HEK293 (cell line): ENCODE data around the gene ZNF618.

Experiments used
- CTCF ChIA-PET: fragments of 350-600 bp; formaldehyde crosslinking; extraction: SDS; loops from one replicate; lab custom pipeline; 2021; ENCODE audit warnings: antibody characterized with exemption; lab: Yijun Ruan, JAX
- POLR2A ChIA-PET: fragments of 300-600 bp; formaldehyde crosslinking; extraction: SDS; loops from one replicate; lab custom pipeline; 2020; ENCODE audit warnings: antibody characterized with exemption, inconsistent platforms; lab: Yijun Ruan, JAX
- H3K27ac ChIP-seq: fragments of 200-500 bp; sonication (Bioruptor generic); 2 replicates; pipeline ENCODE4 v1.5.1; 2014; ENCODE audit warnings: low read depth, low read length, control low read depth, inconsistent platforms; ENCODE audit errors: extremely low read depth
- H3K36me3 ChIP-seq, 2 experiments: fragments of 200-500 bp in 1 of 2; sonication (Bioruptor generic) in 1 of 2; 1 replicate in 1 of 2; 2 replicates in 1 of 2; pipeline ENCODE4 v1.5.1; 2014 to 2017; ENCODE audit warnings: inconsistent platforms in 2 of 2, low read length in 2 of 2; ENCODE audit not compliant: control insufficient read depth in 2 of 2, insufficient read depth in 1 of 2
- H3K4me1 ChIP-seq: fragments of 200-500 bp; sonication (Bioruptor generic); 2 replicates; pipeline ENCODE4 v1.5.1; 2014; ENCODE audit warnings: mild to moderate bottlenecking, low read length, inconsistent platforms; ENCODE audit not compliant: control insufficient read depth, insufficient read depth
- H3K4me3 ChIP-seq: 2 replicates; pipeline ENCODE4 v1.5.1; 2011; ENCODE audit warnings: low read depth, mild to moderate bottlenecking, control low read depth, low read length, moderate library complexity
- H3K9me3 ChIP-seq: fragments of 200-500 bp; sonication (Bioruptor generic); 2 replicates; pipeline ENCODE4 v1.5.1; 2014; ENCODE audit warnings: low read depth, low read length, inconsistent platforms; ENCODE audit not compliant: control insufficient read depth, insufficient read depth
- HOXC10 ChIP-seq: sonication (generic); formaldehyde crosslinking; IDR thresholded peaks from 2 replicates; pipeline ENCODE4 v1.8.1; 2023; ENCODE audit warnings: mild to moderate bottlenecking, missing genetic modification reagents
- OSR2 ChIP-seq: fragments of 450-650 bp; formaldehyde crosslinking; IDR thresholded peaks from 2 replicates; pipeline ENCODE4 v1.5.1; 2016; ENCODE audit warnings: missing biosample characterization, missing genetic modification characterization
- ZBTB20 ChIP-seq: fragments of 450-650 bp; formaldehyde crosslinking; IDR thresholded peaks from 2 replicates; pipeline ENCODE4 v1.5.1; 2016; ENCODE audit warnings: missing biosample characterization, missing genetic modification characterization
- ZFP37 ChIP-seq: fragments of 450-650 bp; formaldehyde crosslinking; IDR thresholded peaks from 2 replicates; pipeline ENCODE4 v1.5.1; 2016; ENCODE audit warnings: missing biosample characterization, missing genetic modification characterization
- ZNF133 ChIP-seq: fragments of 450-650 bp; formaldehyde crosslinking; IDR thresholded peaks from 2 replicates; pipeline ENCODE4 v1.5.1; 2016; ENCODE audit warnings: missing biosample characterization, missing genetic modification characterization
- ZNF184 ChIP-seq: fragments of 450-650 bp; IDR thresholded peaks from 2 replicates; pipeline ENCODE4 v1.5.1; 2018; ENCODE audit warnings: missing biosample characterization, mild to moderate bottlenecking, missing genetic modification characterization
- ZNF560 ChIP-seq: fragments of 450-650 bp; formaldehyde crosslinking; IDR thresholded peaks from 2 replicates; pipeline ENCODE4 v1.5.1; 2017; ENCODE audit warnings: missing biosample characterization, missing genetic modification characterization, borderline replicate concordance
- ZNF785 ChIP-seq: fragments of 450-650 bp; formaldehyde crosslinking; IDR thresholded peaks from 2 replicates; pipeline ENCODE4 v1.5.1; 2016; ENCODE audit warnings: missing biosample characterization, missing genetic modification characterization
- TF ChIP-seq, protein P1 (sequence below): fragments of 450-650 bp; formaldehyde crosslinking; IDR thresholded peaks from 2 replicates; pipeline ENCODE4 v1.5.1; 2017; ENCODE audit warnings: missing biosample characterization, missing genetic modification characterization
- TF ChIP-seq, protein P2 (sequence below): fragments of 450-650 bp; formaldehyde crosslinking; IDR thresholded peaks from 2 replicates; pipeline ENCODE4 v1.5.1; 2016; ENCODE audit warnings: missing biosample characterization, missing genetic modification characterization, borderline replicate concordance

Gene ZNF618

DNA sequence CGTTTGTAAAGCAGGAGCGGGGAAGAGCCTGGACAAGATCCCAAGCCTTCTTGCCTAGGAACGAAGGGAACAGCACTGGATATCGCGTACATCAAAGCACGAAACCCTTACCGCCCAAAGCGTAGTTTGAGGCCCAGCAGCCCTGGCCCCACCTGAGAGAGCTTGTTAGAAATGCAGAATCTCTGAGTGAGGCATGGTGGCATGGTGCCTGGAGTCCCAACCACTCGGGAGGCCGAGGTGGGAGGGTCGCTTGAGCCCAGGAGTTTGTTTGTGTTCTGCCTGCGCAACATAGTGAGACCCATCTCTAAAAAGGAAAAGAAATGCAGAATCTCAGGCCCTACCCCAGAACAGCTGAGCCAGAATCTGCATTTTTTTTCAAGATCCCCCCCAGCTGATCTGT lies 111.4 kb downstream of the ZNF618 start:
- no peaks in the 10 kb centered on the region for H3K4me1 ChIP-seq
- peaks cover 0 to 16% of the 10 kb centered on the region in 2 experiments; a peak in 1 of 3 replicates for H3K36me3 ChIP-seq
- H3K9me3 ChIP-seq = no peaks in the 10 kb centered on the region
- no peak overlapping the region for H3K4me3 ChIP-seq
- H3K27ac ChIP-seq = no peak overlapping the region
- CTCF ChIA-PET = no interaction called here
- POLR2A ChIA-PET = no interaction called here
- TF ChIP-seq ZNF184 = no peak
- TF ChIP-seq ZNF785 = no peak
- TF ChIP-seq, protein P1, sequence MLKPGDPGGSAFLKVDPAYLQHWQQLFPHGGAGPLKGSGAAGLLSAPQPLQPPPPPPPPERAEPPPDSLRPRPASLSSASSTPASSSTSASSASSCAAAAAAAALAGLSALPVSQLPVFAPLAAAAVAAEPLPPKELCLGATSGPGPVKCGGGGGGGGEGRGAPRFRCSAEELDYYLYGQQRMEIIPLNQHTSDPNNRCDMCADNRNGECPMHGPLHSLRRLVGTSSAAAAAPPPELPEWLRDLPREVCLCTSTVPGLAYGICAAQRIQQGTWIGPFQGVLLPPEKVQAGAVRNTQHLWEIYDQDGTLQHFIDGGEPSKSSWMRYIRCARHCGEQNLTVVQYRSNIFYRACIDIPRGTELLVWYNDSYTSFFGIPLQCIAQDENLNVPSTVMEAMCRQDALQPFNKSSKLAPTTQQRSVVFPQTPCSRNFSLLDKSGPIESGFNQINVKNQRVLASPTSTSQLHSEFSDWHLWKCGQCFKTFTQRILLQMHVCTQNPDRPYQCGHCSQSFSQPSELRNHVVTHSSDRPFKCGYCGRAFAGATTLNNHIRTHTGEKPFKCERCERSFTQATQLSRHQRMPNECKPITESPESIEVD (tag by site-specific recombination) = no peak
- TF ChIP-seq, all 188 proteins: peak for 0

DNA sequence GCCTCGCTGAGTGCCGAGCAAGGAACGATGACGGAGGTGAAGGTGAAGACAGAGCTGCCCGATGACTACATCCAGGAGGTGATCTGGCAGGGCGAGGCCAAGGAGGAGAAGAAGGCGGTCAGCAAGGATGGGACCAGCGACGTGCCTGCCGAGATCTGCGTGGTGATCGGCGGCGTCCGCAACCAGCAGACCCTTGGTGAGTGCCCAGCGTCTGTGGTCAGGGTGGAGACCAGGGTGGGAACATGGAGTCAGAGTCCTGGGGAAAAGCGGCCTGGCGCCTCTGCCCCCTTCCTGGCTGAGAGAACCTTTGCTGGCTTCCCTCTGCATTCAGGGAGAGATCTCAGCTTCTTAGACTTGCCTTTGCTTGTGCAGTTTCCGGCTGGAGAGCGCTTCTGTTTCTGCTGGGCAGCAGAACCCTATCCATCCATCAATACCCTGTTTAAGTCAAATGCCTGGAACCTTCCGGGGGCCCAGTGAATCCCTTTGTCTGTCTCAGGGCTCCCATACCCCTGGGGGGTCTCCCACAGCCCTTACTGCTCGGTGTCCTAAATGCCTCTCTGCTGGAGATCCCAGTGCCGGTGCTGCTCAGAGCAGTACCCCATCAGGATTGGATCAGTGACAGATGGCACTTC lies 112.4 kb downstream of the ZNF618 start:
- CTCF ChIA-PET = no interaction called here

DNA sequence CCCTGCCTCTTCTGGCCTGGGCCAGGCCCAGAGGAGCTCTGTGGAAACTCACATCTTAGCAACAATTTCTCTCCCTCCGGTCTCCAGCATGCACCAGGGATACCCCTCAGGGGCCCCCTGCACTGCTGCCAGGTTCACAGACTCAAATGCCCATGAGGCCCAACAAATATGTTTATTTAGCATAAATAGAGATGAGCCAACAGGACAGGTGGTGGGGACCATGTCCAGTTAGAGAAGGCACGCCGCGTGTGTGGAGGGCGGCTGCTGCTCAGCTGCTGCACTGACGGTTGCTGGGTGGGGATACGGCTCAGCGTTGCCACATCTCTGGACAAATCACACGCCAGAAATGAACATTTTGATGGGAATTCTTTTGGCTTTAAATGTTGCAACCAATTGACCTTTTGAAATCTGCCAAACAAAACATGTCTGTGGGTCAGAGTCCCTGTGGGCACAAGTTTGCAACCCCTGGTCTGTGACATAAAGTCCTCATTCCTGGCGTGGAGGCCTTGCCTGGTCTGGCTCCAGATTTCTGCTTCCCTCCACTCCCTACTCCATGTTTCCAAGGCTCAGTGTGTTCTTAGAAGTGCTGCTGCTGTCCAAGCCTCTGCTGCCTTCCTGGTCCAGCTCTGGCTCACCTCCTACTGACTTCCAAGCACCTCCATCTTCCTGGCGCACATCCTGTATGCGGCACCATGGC lies 113.1 kb downstream of the ZNF618 start:
- Histone ChIP-seq H3K36me3 (peaks cover 0 to 16% of the 10 kb centered on the region in 2 experiments; a peak in 1 of 3 replicates), H3K4me3 (no peak overlapping the region), H3K9me3 (no peaks in the 10 kb centered on the region), H3K4me1 (no peaks in the 10 kb centered on the region), H3K27ac (no peak overlapping the region)
- ChIA-PET CTCF (interaction anchor here (0.6 kb wide), 2 partner anchors 93 to 503 kb away, joined by 3 to 4 read pairs; no protein-coding TSS in a partner anchor), POLR2A (no interaction called here)
- TF ChIP-seq HOXC10 (CRISPR knock-in tag) = no peak
- no peak for TF ChIP-seq ZBTB20
- TF ChIP-seq, protein P2, sequence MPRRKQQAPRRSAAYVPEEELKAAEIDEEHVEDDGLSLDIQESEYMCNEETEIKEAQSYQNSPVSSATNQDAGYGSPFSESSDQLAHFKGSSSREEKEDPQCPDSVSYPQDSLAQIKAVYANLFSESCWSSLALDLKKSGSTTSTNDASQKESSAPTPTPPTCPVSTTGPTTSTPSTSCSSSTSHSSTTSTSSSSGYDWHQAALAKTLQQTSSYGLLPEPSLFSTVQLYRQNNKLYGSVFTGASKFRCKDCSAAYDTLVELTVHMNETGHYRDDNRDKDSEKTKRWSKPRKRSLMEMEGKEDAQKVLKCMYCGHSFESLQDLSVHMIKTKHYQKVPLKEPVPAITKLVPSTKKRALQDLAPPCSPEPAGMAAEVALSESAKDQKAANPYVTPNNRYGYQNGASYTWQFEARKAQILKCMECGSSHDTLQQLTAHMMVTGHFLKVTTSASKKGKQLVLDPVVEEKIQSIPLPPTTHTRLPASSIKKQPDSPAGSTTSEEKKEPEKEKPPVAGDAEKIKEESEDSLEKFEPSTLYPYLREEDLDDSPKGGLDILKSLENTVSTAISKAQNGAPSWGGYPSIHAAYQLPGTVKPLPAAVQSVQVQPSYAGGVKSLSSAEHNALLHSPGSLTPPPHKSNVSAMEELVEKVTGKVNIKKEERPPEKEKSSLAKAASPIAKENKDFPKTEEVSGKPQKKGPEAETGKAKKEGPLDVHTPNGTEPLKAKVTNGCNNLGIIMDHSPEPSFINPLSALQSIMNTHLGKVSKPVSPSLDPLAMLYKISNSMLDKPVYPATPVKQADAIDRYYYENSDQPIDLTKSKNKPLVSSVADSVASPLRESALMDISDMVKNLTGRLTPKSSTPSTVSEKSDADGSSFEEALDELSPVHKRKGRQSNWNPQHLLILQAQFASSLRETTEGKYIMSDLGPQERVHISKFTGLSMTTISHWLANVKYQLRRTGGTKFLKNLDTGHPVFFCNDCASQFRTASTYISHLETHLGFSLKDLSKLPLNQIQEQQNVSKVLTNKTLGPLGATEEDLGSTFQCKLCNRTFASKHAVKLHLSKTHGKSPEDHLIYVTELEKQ (tag by site-specific recombination) = no peak
- TF ChIP-seq OSR2 = no peak

More for the DNA sequence above, 112.4 kb downstream of the ZNF618 start:
- TF ChIP-seq ZNF133 (tag by site-specific recombination) (no peak), ZNF560 (tag by site-specific recombination) (no peak), ZFP37 (tag by site-specific recombination) (no peak)
- TF ChIP-seq, all 188 proteins: peak for 0
- Histone ChIP-seq H3K27ac (no peak overlapping the region), H3K4me1 (no peaks in the 10 kb centered on the region), H3K9me3 (no peaks in the 10 kb centered on the region), H3K4me3 (no peak overlapping the region), H3K36me3 (peaks cover 0 to 16% of the 10 kb centered on the region in 2 experiments; a peak in 1 of 3 replicates)
- POLR2A ChIA-PET = no interaction called here
